22Rv1 (cell line): Measurements from ENCODE around the gene ZNRF1.

Source experiments
- CTCF ChIP-seq: fragments of 450-650 bp; IDR thresholded peaks from 2 replicates; pipeline ENCODE4 v1.5.1; 2017; ENCODE audit warnings: mild to moderate bottlenecking
- ZFX ChIP-seq: fragments of 450-650 bp; IDR thresholded peaks from 2 replicates; pipeline ENCODE4 v1.6.1; 2017; ENCODE audit warnings: antibody characterized with exemption, borderline replicate concordance

- TF ChIP-seq CTCF (no peak), ZFX (no peak)
Measured at GRCh38 chr16:74995986-74996385, 2.8 kb upstream of the ZNRF1 start.
